Measurements from ENCODE around the gene PDE11A.

The PDE11A gene

GRCh38 chr2:177692783-177693269 is 379.8 kb downstream of the PDE11A start:
- H3K27ac Mint-ChIP-seq, result no peak overlapping the region
- H3K36me3 Mint-ChIP-seq (ENCODE audit: low read depth), result no peaks in the 10 kb centered on the region
- H3K4me1 Mint-ChIP-seq, result peaks cover 23% of the 10 kb centered on the region
- H3K27me3 Mint-ChIP-seq (ENCODE audit: low read depth, poor library complexity), result no peaks in the 10 kb centered on the region
- TF ChIP-seq CTCF (IDR thresholded peaks at IDR 0.05), result no peak
- no peaks in the 10 kb centered on the region for H3K9me3 Mint-ChIP-seq
- no peak overlapping the region for H3K4me3 Mint-ChIP-seq
- no peak for DNase-seq

DNA sequence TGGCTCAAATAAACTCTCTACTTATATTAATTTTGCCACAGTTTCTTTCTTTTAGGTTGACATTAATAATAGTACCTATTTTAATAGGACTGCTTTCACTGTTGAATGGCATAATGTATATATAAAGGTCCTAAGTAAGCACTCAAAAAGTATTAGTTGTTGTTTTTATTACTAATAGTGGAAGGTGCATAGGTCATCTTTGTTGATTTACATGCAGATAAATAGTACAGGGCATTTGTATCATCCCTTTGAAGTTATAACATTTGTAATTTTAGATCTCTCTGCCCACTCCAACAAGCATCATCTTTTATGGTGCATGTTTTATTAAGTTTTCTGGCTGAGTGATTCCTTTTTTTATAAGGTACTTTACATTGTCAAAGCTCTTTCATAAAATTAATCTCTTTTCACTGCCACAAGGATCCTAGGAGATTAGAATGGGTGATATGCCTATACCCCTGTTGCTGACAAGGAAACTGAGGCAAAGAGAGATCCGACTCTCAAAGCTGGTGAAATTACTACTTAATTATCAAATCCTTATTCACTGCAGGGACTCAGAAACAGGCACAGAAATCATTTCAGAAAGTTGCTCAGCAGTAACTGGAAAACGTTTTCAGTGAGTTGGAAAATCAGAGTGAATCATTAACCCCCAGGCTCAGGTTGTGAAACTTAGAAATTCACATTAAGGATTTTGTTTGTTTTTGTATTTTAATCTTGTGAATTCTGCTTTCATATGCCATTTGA is 380.4 kb downstream of the PDE11A start:
- Mint-ChIP-seq H3K4me1 (peaks cover 23% of the 10 kb centered on the region), H3K9me3 (no peaks in the 10 kb centered on the region), H3K27ac (no peak overlapping the region), H3K27me3 (ENCODE audit: low read depth, poor library complexity) (no peaks in the 10 kb centered on the region), H3K4me3 (no peak overlapping the region), H3K36me3 (ENCODE audit: low read depth) (no peaks in the 10 kb centered on the region)
- TF ChIP-seq CTCF (IDR thresholded peaks at IDR 0.05), result no peak
- no peak for DNase-seq

GRCh38 chr2:177691177-177691576 is 381.4 kb downstream of the PDE11A start:
- Mint-ChIP-seq H3K4me1 (peaks cover 23% of the 10 kb centered on the region), H3K9me3 (no peaks in the 10 kb centered on the region), H3K4me3 (no peak overlapping the region), H3K27ac (no peak overlapping the region), H3K27me3 (ENCODE audit: low read depth, poor library complexity) (no peaks in the 10 kb centered on the region), H3K36me3 (ENCODE audit: low read depth) (no peaks in the 10 kb centered on the region)
- no peak for TF ChIP-seq CTCF (IDR thresholded peaks at IDR 0.05)
- DNase-seq, result no peak

DNA sequence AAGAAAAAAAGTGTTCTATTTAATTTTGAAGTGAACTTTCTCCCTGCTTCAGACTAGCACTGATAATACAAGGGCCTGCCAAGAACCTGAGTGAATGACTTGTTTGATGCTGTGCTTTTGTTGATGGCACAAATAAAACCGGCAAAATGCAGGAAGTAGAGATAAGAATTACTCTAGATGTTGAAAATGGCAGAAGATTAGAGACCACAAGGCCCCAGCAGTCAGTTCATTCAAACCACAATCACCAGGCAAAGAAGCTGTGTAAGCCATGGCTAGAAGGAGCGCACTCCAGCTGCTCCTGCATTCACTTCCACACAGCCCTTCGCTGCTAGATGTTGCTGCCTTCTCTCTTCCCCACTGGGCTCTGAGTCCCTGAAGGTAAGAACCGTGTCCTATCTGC is 383.0 kb downstream of the PDE11A start:
- no peak overlapping the region for H3K27ac Mint-ChIP-seq
- no peaks in the 10 kb centered on the region for H3K36me3 Mint-ChIP-seq (ENCODE audit: low read depth)
- H3K27me3 Mint-ChIP-seq (ENCODE audit: low read depth, poor library complexity), result no peaks in the 10 kb centered on the region
- TF ChIP-seq CTCF (IDR thresholded peaks at IDR 0.05), result no peak
- no peak overlapping the region for H3K4me3 Mint-ChIP-seq
- peaks cover 24% of the 10 kb centered on the region for H3K4me1 Mint-ChIP-seq
- DNase-seq, result no peak
- no peaks in the 10 kb centered on the region for H3K9me3 Mint-ChIP-seq

- H3K4me1 Mint-ChIP-seq, result peaks cover 23% of the 10 kb centered on the region
- DNase-seq, result no peak
- H3K36me3 Mint-ChIP-seq (ENCODE audit: low read depth), result no peaks in the 10 kb centered on the region
- no peak for TF ChIP-seq CTCF (IDR thresholded peaks at IDR 0.05)
- H3K9me3 Mint-ChIP-seq, result no peaks in the 10 kb centered on the region
- H3K27me3 Mint-ChIP-seq (ENCODE audit: low read depth, poor library complexity), result no peaks in the 10 kb centered on the region
- no peak overlapping the region for H3K4me3 Mint-ChIP-seq
- H3K27ac Mint-ChIP-seq, result no peak overlapping the region
Observed at GRCh38 chr2:177688844-177689243, 383.7 kb downstream of the PDE11A start.

GRCh38 chr2:177683661-177684069 is 388.9 kb downstream of the PDE11A start:
- no peak for DNase-seq
- peaks cover 10% of the 10 kb centered on the region for H3K4me1 Mint-ChIP-seq
- H3K4me3 Mint-ChIP-seq, result no peak overlapping the region
- no peaks in the 10 kb centered on the region for H3K27me3 Mint-ChIP-seq (ENCODE audit: low read depth, poor library complexity)
- TF ChIP-seq CTCF (IDR thresholded peaks at IDR 0.05), result no peak
- H3K9me3 Mint-ChIP-seq, result no peaks in the 10 kb centered on the region
- H3K27ac Mint-ChIP-seq, result no peak overlapping the region
- no peaks in the 10 kb centered on the region for H3K36me3 Mint-ChIP-seq (ENCODE audit: low read depth)

Data from nephron progenitor cell (in vitro differentiated cells).